ENCODE results near the gene GPR146. TPM values are rescaled to one million over a fixed set of nuclear protein-coding genes. Genes with fewer than 3 reads are reported as not detected.

Gene GPR146
- total and polyA plus RNA-seq, 2 of the 4 experiments (the other 2 are of a cell fraction) = 2.2 to 3.4 TPM

GRCh38 chr7:1060315-1061072, 16.1 kb downstream of the GPR146 start (continued):
- no peak for TF ChIP-seq CEBPB (IDR thresholded peaks at IDR 0.05; ENCODE audit: low read depth, low read length)

GRCh38 chr7:1061180-1061579, 16.8 kb downstream of the GPR146 start:
- no peak overlapping the region for H2AK5ac ChIP-seq (ENCODE audit: low read depth, low read length)
- no peak overlapping the region for H4K5ac ChIP-seq (ENCODE audit: low read depth, low read length)
- no peak overlapping the region for H2AFZ ChIP-seq (replicated peaks; ENCODE audit: low read length, poor library complexity)
- TF ChIP-seq MAFK (IDR thresholded peaks at IDR 0.05; ENCODE audit: low read depth, low read length) (no peak), MAZ (IDR thresholded peaks at IDR 0.05; ENCODE audit: borderline replicate concordance, low read depth, low read length) (no peak), RAD21 (IDR thresholded peaks at IDR 0.05; ENCODE audit: low read length) (no peak), SMC3 (IDR thresholded peaks at IDR 0.05; ENCODE audit: low read depth, low read length) (no peak), NFE2L2 (IDR thresholded peaks at IDR 0.05; ENCODE audit: low read depth, low read length) (no peak)
- no peak overlapping the region for H2BK120ac ChIP-seq (ENCODE audit: low read depth, low read length)
- no peaks in the 10 kb centered on the region; the same call in 1 of the 2 replicates for H3K27me3 ChIP-seq (ENCODE audit: control insufficient read depth, insufficient read depth, low read length)
- no peak overlapping the region for H2BK20ac ChIP-seq (ENCODE audit: low read depth, low read length)
- peaks cover 10% of the 10 kb centered on the region; the same call in 1 of the 2 replicates for H3K4me1 ChIP-seq (ENCODE audit: control insufficient read depth, insufficient read depth, low read length)
- no peak overlapping the region for H3K4me2 ChIP-seq (ENCODE audit: low read depth, low read length)
- BruUV-seq (replicated peaks) = no TSS peak
- CTCF ChIA-PET = interaction anchor here (1.1 kb wide), 1 partner anchor 68 kb away, joined by 3 read pairs; no protein-coding TSS in a partner anchor
- WGBS, 2 experiments (ENCODE audit: extremely low coverage in 2 of 2, insufficient read length in 1 of 2) = 80% methylated on average over 4 of the region's 9 CpGs; no CpG with 5 or more reads in 1 of the 2 experiments
- ATAC-seq (ENCODE audit: low read depth) = no peak
- no peak overlapping the region for H4K8ac ChIP-seq (ENCODE audit: low read depth in 2 of 2, low read length in 2 of 2)
- H2BK15ac ChIP-seq (ENCODE audit: low read depth, low read length) = no peak overlapping the region
- H3K9me3 ChIP-seq (ENCODE audit: control insufficient read depth, insufficient read depth, low read length) = no peaks in the 10 kb centered on the region
- H3K23ac ChIP-seq (ENCODE audit: low read depth, low read length) = no peak overlapping the region
- H3K56ac ChIP-seq (ENCODE audit: extremely low read depth, insufficient read depth, low read length) = no peak overlapping the region
- no peak overlapping the region for H3K4me3 ChIP-seq (ENCODE audit: insufficient read depth, low read depth, low read length)
- POLR2A ChIA-PET (ENCODE audit: unreplicated experiment) = no interaction called here
- in situ Hi-C loops (cut with MboI; ENCODE audit: low sequenced_read_pairs) (loop anchor here (5.0 kb wide), 1 partner anchor 69 kb away; no protein-coding TSS in a partner anchor), dilution Hi-C loops (cut with HindIII; ENCODE audit: low sequenced_read_pairs, unreplicated experiment) (no loop called here), intact Hi-C loops (cut with micrococcal nuclease) (no loop called here)
- peaks cover 0 to 17% of the 10 kb centered on the region in 2 experiments; a peak in 1 of 4 replicates for H3K79me1 ChIP-seq (ENCODE audit: low read depth in 1 of 2, low read length in 2 of 2)
- no peak overlapping the region for H3K18ac ChIP-seq (ENCODE audit: low read depth, low read length)
- DNase-seq = no peak
- peaks cover 4% of the 10 kb centered on the region; the same call in 1 of the 2 replicates for H3K9me1 ChIP-seq (ENCODE audit: insufficient read depth, low read length)
- peaks cover 66% of the 10 kb centered on the region for H4K20me1 ChIP-seq (ENCODE audit: insufficient read depth, low read length)
- peaks cover 3% of the 10 kb centered on the region; the same call in 1 of the 2 replicates for H3K36me3 ChIP-seq (ENCODE audit: control insufficient read depth, insufficient read depth, low read length)
- H2BK5ac ChIP-seq (ENCODE audit: low read depth, low read length, poor library complexity, severe bottlenecking) = no peak overlapping the region
- no peak overlapping the region for H3K9ac ChIP-seq (ENCODE audit: low read depth, low read length)
- no peak overlapping the region for H3K14ac ChIP-seq (replicated peaks; ENCODE audit: low read depth, low read length)
- no peak overlapping the region for H4K91ac ChIP-seq (ENCODE audit: insufficient read depth, low read depth, low read length)
- no peak overlapping the region for H2AK9ac ChIP-seq (replicated peaks; ENCODE audit: low read depth, low read length, poor library complexity)
- no peak overlapping the region for H3K27ac ChIP-seq (ENCODE audit: insufficient read depth, low read length)
- no peak overlapping the region for H3K4ac ChIP-seq (ENCODE audit: low read depth, low read length)
